Hepatocyte (in vitro differentiated cells): ENCODE measurements around the gene HTD2.

Source experiments
- CTCF ChIP-seq: fragments of 200-600 bp; sonication (generic); IDR thresholded peaks from 2 replicates; pipeline ENCODE4 v1.5.1; 2016; ENCODE audit warnings: antibody characterized with exemption, mild to moderate bottlenecking; ENCODE audit not compliant: poor library complexity
- EZH2 ChIP-seq: fragments of 200-600 bp; sonication (generic); IDR thresholded peaks from 2 replicates; pipeline ENCODE4 v1.6.1; 2016; ENCODE audit warnings: antibody characterized with exemption, mild to moderate bottlenecking, borderline replicate concordance

GRCh38 chr3:58292866-58293265 lies 13.5 kb upstream of the HTD2 start:
- no peak for TF ChIP-seq CTCF
- no peak for TF ChIP-seq EZH2
